CD4-positive, alpha-beta T cell (primary cell): Measurements from ENCODE around the gene FUT8. TPM values are rescaled to one million over a fixed set of nuclear protein-coding genes. Genes with fewer than 3 reads are reported as not detected.

Source experiments
- ATAC-seq: fragments of 200-7000 bp; cut with Tn5 transposase; one replicate; pipeline ENCODE4 v1.10.0; 2022; ENCODE audit warnings: mild to moderate bottlenecking; ENCODE audit not compliant: poor library complexity
- CTCF ChIA-PET: fragments of 350-600 bp; sonication (Branson Sonifier 250); formaldehyde crosslinking; loops from one replicate; lab custom pipeline; 2021; ENCODE audit warnings: antibody characterized with exemption, inconsistent platforms; lab: Charles Lee
- POLR2A ChIA-PET: fragments of 350-600 bp; sonication (Branson Sonifier 250); formaldehyde crosslinking; loops from one replicate; lab custom pipeline; 2021; ENCODE audit warnings: antibody characterized with exemption, inconsistent platforms; lab: Charles Lee
- DNase-seq, 14 experiments: peaks; one replicate each; pipeline ENCODE4 v3.0.0-alpha.2; 2013 to 2020; ENCODE audit warnings: mixed read lengths in 2 of 14
- H3K27ac ChIP-seq, 2 donors: one replicate each; pipeline versions ENCODE4 v1.5.1 to v1.7.0; 2013; ENCODE audit warnings: low read length in 2 of 2, low read depth in 1 of 2, mild to moderate bottlenecking in 1 of 2
- H3K27me3 ChIP-seq, 2 experiments: 1 replicate in 1 of 2; 2 replicates in 1 of 2; pipeline versions ENCODE4 v1.6.1 to v1.7.0; 2013; ENCODE audit warnings: low read length in 2 of 2, control low read depth in 1 of 2, mild to moderate bottlenecking in 1 of 2, moderate library complexity in 1 of 2; ENCODE audit not compliant: insufficient read depth in 2 of 2, control insufficient read depth in 1 of 2
- H3K36me3 ChIP-seq: one replicate; pipeline ENCODE4 v1.6.1; 2013; ENCODE audit warnings: low read length, control low read depth; ENCODE audit not compliant: insufficient read depth
- H3K4me1 ChIP-seq: one replicate; pipeline ENCODE4 v1.6.1; 2013; ENCODE audit warnings: low read length, control low read depth; ENCODE audit not compliant: insufficient read depth
- H3K4me3 ChIP-seq: one replicate; pipeline ENCODE4 v1.5.1; 2013; ENCODE audit warnings: mild to moderate bottlenecking, low read length, moderate library complexity
- H3K9me3 ChIP-seq, 2 experiments: 1 replicate in 1 of 2; 2 replicates in 1 of 2; pipeline versions ENCODE4 v1.6.1 to v1.7.0; 2013; ENCODE audit warnings: low read length in 2 of 2, mild to moderate bottlenecking in 2 of 2, control low read depth in 1 of 2, moderate library complexity in 1 of 2; ENCODE audit not compliant: control insufficient read depth in 1 of 2, insufficient read depth in 1 of 2
- H3K27ac Mint-ChIP-seq: one replicate; pipeline ENCODE4 v1.8.0; 2020; ENCODE audit warnings: mixed read lengths
- H3K27me3 Mint-ChIP-seq: one replicate; pipeline ENCODE4 v1.8.0; 2021; ENCODE audit warnings: mixed read lengths
- H3K36me3 Mint-ChIP-seq: one replicate; pipeline ENCODE4 v1.8.0; 2021; ENCODE audit warnings: low read depth, mixed read lengths
- H3K4me1 Mint-ChIP-seq: one replicate; pipeline ENCODE4 v1.8.0; 2021; ENCODE audit warnings: low read depth, mixed read lengths
- H3K4me3 Mint-ChIP-seq: one replicate; pipeline ENCODE4 v1.8.0; 2020; ENCODE audit warnings: mild to moderate bottlenecking, mixed read lengths
- H3K9me3 Mint-ChIP-seq: one replicate; pipeline ENCODE4 v1.8.0; 2020; ENCODE audit warnings: mixed read lengths
- CTCF ChIP-seq: fragments of 200-600 bp; IDR thresholded peaks from one replicate; pipeline ENCODE4 v1.8.0; 2022; ENCODE audit warnings: antibody characterized with exemption, mild to moderate bottlenecking
- intact Hi-C, 2 experiments: fragments of 100-400 bp; cut with DNase I in 1 of 2; cut with micrococcal nuclease in 1 of 2; formaldehyde crosslinking; loops; one replicate each; pipeline versions ENCODE4 v1.15.1 to v1.9.0; 2023 to 2025; cut with DNase I, micrococcal nuclease
- total RNA-seq, 174 experiments: library from RNA in 2 of 174; stranded (reverse) in 2 of 174; gene quantifications; one replicate each; pipeline ENCODE4 v1.2.3 and lab custom pipeline; 2021 to 2026

FUT8 gene
- total RNA-seq, 2 experiments from 2014 or later = 31.3 to 39.1 TPM

GRCh38 chr14:65533736-65534404 is 121.3 kb downstream of the FUT8 start:
- H3K4me1 Mint-ChIP-seq = peaks cover 10% of the 10 kb centered on the region
- no peak for TF ChIP-seq CTCF
- ATAC-seq (no peak), DNase-seq (no peak)
- Histone ChIP-seq H3K27me3 (no peaks in the 10 kb centered on the region), H3K4me3 (no peak overlapping the region), H3K4me1 (no peaks in the 10 kb centered on the region), H3K9me3 (peaks cover 4 to 23% of the 10 kb centered on the region in 2 experiments), H3K36me3 (no peaks in the 10 kb centered on the region), H3K27ac (no peak overlapping the region)
- peaks cover 14% of the 10 kb centered on the region for H3K36me3 Mint-ChIP-seq
- ChIA-PET CTCF (no interaction called here), POLR2A (no interaction called here)
- intact Hi-C loops = no loop called here
- no peaks in the 10 kb centered on the region for H3K27me3 Mint-ChIP-seq
- H3K9me3 Mint-ChIP-seq = peaks cover 4% of the 10 kb centered on the region
- no peak overlapping the region for H3K4me3 Mint-ChIP-seq
- H3K27ac Mint-ChIP-seq = no peak overlapping the region

GRCh38 chr14:65536781-65537423 is 124.4 kb downstream of the FUT8 start:
- H3K4me3 ChIP-seq = no peak overlapping the region
- POLR2A ChIA-PET = no interaction called here
- CTCF ChIA-PET = no interaction called here

GRCh38 chr14:65548878-65549277 is 136.3 kb downstream of the FUT8 start:
- intact Hi-C loops = no loop called here
- H3K4me1 Mint-ChIP-seq = peaks cover 60% of the 10 kb centered on the region
- H3K36me3 Mint-ChIP-seq = no peaks in the 10 kb centered on the region

More at GRCh38 chr14:65536781-65537423, 124.4 kb downstream of the FUT8 start:
- Mint-ChIP-seq H3K36me3 (peaks cover 3% of the 10 kb centered on the region), H3K4me3 (no peak overlapping the region), H3K27me3 (no peaks in the 10 kb centered on the region), H3K9me3 (no peaks in the 10 kb centered on the region), H3K27ac (no peak overlapping the region), H3K4me1 (no peaks in the 10 kb centered on the region)
- ATAC-seq (no peak), DNase-seq (no peak)
- no peaks in the 10 kb centered on the region for H3K4me1 ChIP-seq
- no peak overlapping the region for H3K27ac ChIP-seq
- intact Hi-C loops = no loop called here
- no peak for TF ChIP-seq CTCF
- H3K9me3 ChIP-seq = peaks cover 4 to 18% of the 10 kb centered on the region in 2 experiments
- H3K36me3 ChIP-seq = no peaks in the 10 kb centered on the region
- H3K27me3 ChIP-seq = no peaks in the 10 kb centered on the region

More at GRCh38 chr14:65548878-65549277, 136.3 kb downstream of the FUT8 start:
- no peak for DNase-seq
- Mint-ChIP-seq H3K27ac (no peak overlapping the region), H3K4me3 (no peak overlapping the region), H3K9me3 (no peaks in the 10 kb centered on the region), H3K27me3 (no peaks in the 10 kb centered on the region)
- ChIA-PET POLR2A (no interaction called here), CTCF (no interaction called here)
- Histone ChIP-seq H3K27ac (no peak overlapping the region), H3K4me1 (no peaks in the 10 kb centered on the region), H3K4me3 (no peak overlapping the region), H3K9me3 (no peaks in the 10 kb centered on the region), H3K27me3 (no peaks in the 10 kb centered on the region), H3K36me3 (no peaks in the 10 kb centered on the region)
- TF ChIP-seq CTCF = no peak
- ATAC-seq = no peak
